H1 (cell line): ENCODE measurements around the gene GPR17. TPM values are rescaled to one million over a fixed set of nuclear protein-coding genes. Genes with fewer than 3 reads are reported as not detected.

Source experiments
- CTCF ChIA-PET: fragments of 300-600 bp; sonication (Branson Sonifier 250); formaldehyde crosslinking; loops from one replicate; lab custom pipeline; 2021; ENCODE audit not compliant: partially characterized antibody; lab: Charles Lee
- POLR2A ChIA-PET: fragments of 300-600 bp; sonication (Branson Sonifier 250); formaldehyde crosslinking; loops from one replicate; lab custom pipeline; 2021; ENCODE audit warnings: inconsistent platforms; ENCODE audit not compliant: partially characterized antibody; lab: Charles Lee
- DNase-seq, 2 experiments: peaks; one replicate each; pipeline versions ENCODE4 v3.0.0 to v3.0.0-alpha.2; 2010 to 2022; ENCODE audit warnings: low spot score in 2 of 2, low read depth in 1 of 2, mixed read lengths in 1 of 2
- FAIRE-seq: peaks from 2 replicates; lab custom pipeline; 2011; peaks lifted over from hg19 to GRCh38; lab: Jason Lieb, UNC
- H2AFZ ChIP-seq: 2 replicates; pipeline ENCODE4 v1.8.1; 2012; ENCODE audit warnings: low read length, inconsistent platforms
- H2AK5ac ChIP-seq: 2 replicates; pipeline ENCODE4 v1.6.1; 2013; ENCODE audit warnings: low read depth, low read length
- H2BK120ac ChIP-seq: replicated peaks from 2 replicates; pipeline ENCODE3; 2013; ENCODE audit warnings: low read depth, low read length, inconsistent platforms
- H2BK12ac ChIP-seq: 2 replicates; pipeline ENCODE4 v1.6.1; 2013; ENCODE audit warnings: low read depth, low read length
- H2BK15ac ChIP-seq: 2 replicates; pipeline ENCODE4 v1.6.1; 2013; ENCODE audit warnings: low read length
- H2BK20ac ChIP-seq: 2 replicates; pipeline ENCODE4 v1.6.1; 2013; ENCODE audit warnings: low read length
- H2BK5ac ChIP-seq: 2 replicates; pipeline ENCODE4 v1.6.1; 2013; ENCODE audit warnings: low read depth, low read length
- H3K14ac ChIP-seq: 2 replicates; pipeline ENCODE4 v1.6.1; 2013; ENCODE audit warnings: inconsistent platforms; ENCODE audit not compliant: insufficient read length
- H3K18ac ChIP-seq: 2 replicates; pipeline ENCODE4 v1.6.1; 2013; ENCODE audit warnings: low read length; ENCODE audit errors: extremely low read depth
- H3K23ac ChIP-seq: 2 replicates; pipeline ENCODE4 v1.6.1; 2013; ENCODE audit warnings: inconsistent platforms; ENCODE audit not compliant: insufficient read length
- H3K23me2 ChIP-seq: 2 replicates; pipeline ENCODE4 v1.6.1; 2013; ENCODE audit warnings: low read depth, low read length
- H3K27ac ChIP-seq: 2 replicates; pipeline ENCODE4 v1.6.1; 2011; ENCODE audit warnings: low read depth, low read length, inconsistent platforms
- H3K27me3 ChIP-seq, 4 experiments: replicated peaks in 1 of 4; 1 replicate in 1 of 4; 2 replicates in 3 of 4; pipeline versions ENCODE4 v1.6.1 to v1.8.1; 2011 to 2013; ENCODE audit warnings: low read length in 3 of 4, mild to moderate bottlenecking in 3 of 4, inconsistent platforms in 2 of 4, mixed read lengths in 2 of 4, moderate library complexity in 1 of 4; ENCODE audit not compliant: control insufficient read depth in 3 of 4, insufficient read depth in 3 of 4; ENCODE audit errors: extremely low read depth in 1 of 4
- H3K36me3 ChIP-seq, 4 experiments: 2 replicates each; pipeline versions ENCODE4 v1.6.1 to v1.8.1; 2011 to 2013; ENCODE audit warnings: mild to moderate bottlenecking in 4 of 4, low read length in 3 of 4, moderate library complexity in 2 of 4, control low read depth in 1 of 4, inconsistent platforms in 1 of 4; ENCODE audit not compliant: insufficient read depth in 4 of 4, control insufficient read depth in 2 of 4
- H3K4ac ChIP-seq: replicated peaks from 2 replicates; pipeline ENCODE3; 2013; ENCODE audit warnings: low read length, low read depth, mixed read lengths, inconsistent platforms; ENCODE audit not compliant: insufficient read length
- H3K4me1 ChIP-seq, 4 experiments: replicated peaks in 1 of 4; 1 replicate in 1 of 4; 2 replicates in 3 of 4; pipeline versions ENCODE4 v1.6.1 to v1.8.1; 2011 to 2013; ENCODE audit warnings: low read length in 3 of 4, inconsistent platforms in 2 of 4, mixed read lengths in 1 of 4; ENCODE audit not compliant: insufficient read depth in 4 of 4, control insufficient read depth in 3 of 4
- H3K4me2 ChIP-seq, 2 experiments: 2 replicates each; pipeline versions ENCODE4 v1.6.1 to v1.8.1; 2011 to 2013; ENCODE audit warnings: low read depth in 2 of 2, low read length in 2 of 2, control low read depth in 1 of 2, inconsistent platforms in 1 of 2, mild to moderate bottlenecking in 1 of 2; ENCODE audit not compliant: insufficient read depth in 1 of 2
- H3K4me3 ChIP-seq, 4 experiments: fragments of 200-600, 300-600 bp in 1 of 4; sonication (generic), shearing (Covaris generic), sonication (Bioruptor Twin) in 1 of 4; 2 replicates each; pipeline versions ENCODE4 v1.5.1 to v1.8.1; 2011 to 2016; ENCODE audit warnings: low read length in 4 of 4, low read depth in 3 of 4, control low read depth in 2 of 4, inconsistent platforms in 2 of 4, mild to moderate bottlenecking in 2 of 4, mixed read lengths in 1 of 4, moderate library complexity in 1 of 4; ENCODE audit not compliant: insufficient read depth in 2 of 4; ENCODE audit errors: extremely low read depth in 1 of 4
- H3K56ac ChIP-seq: replicated peaks from 2 replicates; pipeline ENCODE3; 2013; ENCODE audit warnings: low read depth, mild to moderate bottlenecking, mixed read lengths, low read length, inconsistent platforms; ENCODE audit not compliant: insufficient read length
- H3K79me1 ChIP-seq: 2 replicates; pipeline ENCODE4 v1.6.1; 2013; ENCODE audit warnings: low read depth, low read length, control low read depth
- H3K79me2 ChIP-seq, 2 experiments: 2 replicates each; pipeline versions ENCODE4 v1.6.1 to v1.8.1; 2012 to 2013; ENCODE audit warnings: low read length in 2 of 2, mild to moderate bottlenecking in 2 of 2, inconsistent platforms in 1 of 2; ENCODE audit not compliant: insufficient read depth in 2 of 2, control insufficient read depth in 1 of 2
- H3K9ac ChIP-seq, 4 experiments: replicated peaks in 1 of 4; 1 replicate in 1 of 4; 2 replicates in 3 of 4; pipeline versions ENCODE4 v1.6.1 to v1.8.1; 2011 to 2013; ENCODE audit warnings: low read depth in 3 of 4, low read length in 3 of 4, control low read depth in 2 of 4, mild to moderate bottlenecking in 2 of 4, moderate library complexity in 2 of 4, inconsistent platforms in 1 of 4; ENCODE audit errors: extremely low read depth in 1 of 4
- H3K9me3 ChIP-seq, 2 experiments: 2 replicates each; pipeline versions ENCODE4 v1.6.1 to v1.8.1; 2012 to 2013; ENCODE audit warnings: mild to moderate bottlenecking in 2 of 2, moderate library complexity in 2 of 2, control low read depth in 1 of 2, inconsistent platforms in 1 of 2, low read depth in 1 of 2, low read length in 1 of 2, mixed read lengths in 1 of 2; ENCODE audit not compliant: insufficient read depth in 2 of 2
- H4K20me1 ChIP-seq, 2 experiments: replicated peaks in 1 of 2; 2 replicates each; pipeline versions ENCODE3 to v1.8.1; 2011 to 2013; ENCODE audit warnings: inconsistent platforms in 2 of 2, low read length in 2 of 2, mild to moderate bottlenecking in 1 of 2; ENCODE audit not compliant: insufficient read depth in 2 of 2, control insufficient read depth in 1 of 2
- H4K5ac ChIP-seq: 2 replicates; pipeline ENCODE4 v1.6.1; 2013; ENCODE audit warnings: low read length, low read depth, mixed read lengths, inconsistent platforms; ENCODE audit not compliant: insufficient read length
- H4K8ac ChIP-seq: 2 replicates; pipeline ENCODE4 v1.8.0; 2013; ENCODE audit warnings: mild to moderate bottlenecking, moderate library complexity, low read length, inconsistent platforms; ENCODE audit not compliant: insufficient read depth; ENCODE audit errors: extremely low read depth
- H4K91ac ChIP-seq: replicated peaks from 2 replicates; pipeline ENCODE3; 2013; ENCODE audit warnings: low read length, mixed read lengths, inconsistent platforms; ENCODE audit not compliant: insufficient read length
- CEBPB ChIP-seq: IDR thresholded peaks from 2 replicates; pipeline ENCODE4 v1.6.1; 2012; ENCODE audit warnings: low read depth, low read length
- EP300 ChIP-seq, 2 experiments: IDR thresholded peaks; 1 replicate in 1 of 2; 2 replicates in 1 of 2; pipeline ENCODE4 v1.6.1; 2011 to 2012; ENCODE audit warnings: low read depth in 2 of 2, low read length in 2 of 2, mild to moderate bottlenecking in 2 of 2, borderline replicate concordance in 1 of 2, inconsistent platforms in 1 of 2, moderate library complexity in 1 of 2
- EZH2 ChIP-seq: fragments of 200-600 bp; sonication (generic); IDR thresholded peaks from 2 replicates; pipeline ENCODE4 v1.7.1; 2012; ENCODE audit warnings: low read depth, mild to moderate bottlenecking, moderate library complexity, low read length, inconsistent platforms; ENCODE audit not compliant: severe bottlenecking
- HDAC2 ChIP-seq, 2 experiments: fragments of 300-600 bp in 1 of 2; sonication (generic) in 1 of 2; IDR thresholded peaks; 2 replicates each; pipeline ENCODE4 v1.6.1; 2011 to 2012; ENCODE audit warnings: low read depth in 2 of 2, low read length in 2 of 2, mild to moderate bottlenecking in 2 of 2, moderate library complexity in 2 of 2, borderline replicate concordance in 1 of 2, inconsistent platforms in 1 of 2
- HDAC6 ChIP-seq: IDR thresholded peaks from one replicate; pipeline ENCODE4 v1.7.1; 2012; ENCODE audit warnings: low read depth, mild to moderate bottlenecking, inconsistent platforms, low read length, moderate library complexity
- JUN ChIP-seq: IDR thresholded peaks from 2 replicates; pipeline ENCODE4 v1.6.1; 2011; ENCODE audit warnings: low read depth, mild to moderate bottlenecking, improper control_type of control experiment, low read length
- KDM5A ChIP-seq: fragments of 200-600 bp; IDR thresholded peaks from 2 replicates; pipeline ENCODE4 v1.7.1; 2012; ENCODE audit warnings: mild to moderate bottlenecking, low read length, inconsistent platforms, mixed read lengths
- POLR2A ChIP-seq, 2 experiments: IDR thresholded peaks; 1 replicate in 1 of 2; 2 replicates in 1 of 2; pipeline ENCODE4 v1.6.1; 2011; ENCODE audit warnings: low read depth in 2 of 2, low read length in 2 of 2, mild to moderate bottlenecking in 2 of 2; ENCODE audit errors: control extremely low read depth in 1 of 2
- POU5F1 ChIP-seq: IDR thresholded peaks from 2 replicates; pipeline ENCODE4 v1.6.1; 2011; ENCODE audit warnings: low read depth, mild to moderate bottlenecking, low read length, moderate library complexity
- RAD21 ChIP-seq, 2 experiments: IDR thresholded peaks in 1 of 2; conservative IDR thresholded peaks in 1 of 2; 2 replicates each; pipeline ENCODE4 v1.6.1; 2011; ENCODE audit warnings: low read depth in 2 of 2, low read length in 2 of 2, improper control_type of control experiment in 1 of 2, inconsistent platforms in 1 of 2, mild to moderate bottlenecking in 1 of 2, moderate library complexity in 1 of 2
- SIN3A ChIP-seq, 2 experiments: IDR thresholded peaks in 1 of 2; conservative IDR thresholded peaks in 1 of 2; 2 replicates each; pipeline ENCODE4 v1.6.1; 2011 to 2012; ENCODE audit warnings: low read length in 2 of 2, improper control_type of control experiment in 1 of 2, low read depth in 1 of 2, mild to moderate bottlenecking in 1 of 2
- TBP ChIP-seq: IDR thresholded peaks from 2 replicates; pipeline ENCODE4 v1.6.1; 2011; ENCODE audit warnings: low read depth, low read length, improper control_type of control experiment
- USF2 ChIP-seq: IDR thresholded peaks from 2 replicates; pipeline ENCODE4 v1.6.1; 2011; ENCODE audit warnings: low read length, improper control_type of control experiment
- WGBS, 2 experiments: shearing (Covaris generic) in 1 of 2; methylation state at CpG; one replicate each; pipeline versions ENCODE4 v1.1.6 to v1.1.7; 2013 to 2015; ENCODE audit warnings: low lambda C conversion rate in 2 of 2, mixed read lengths in 2 of 2, inconsistent platforms in 1 of 2, low coverage in 1 of 2, missing lambda C conversion rate in 1 of 2; ENCODE audit not compliant: insufficient replicate concordance in 2 of 2, insufficient coverage in 1 of 2, insufficient read length in 1 of 2; ENCODE audit errors: extremely low coverage in 1 of 2, missing lambda C conversion rate in 1 of 2; 5-methylcytosine and 5-hydroxymethylcytosine counted together
- polyA plus RNA-seq, 7 experiments: library from polyadenylated mRNA; depleted of rRNA in 3 of 7; stranded (reverse) in 5 of 7; unstranded in 2 of 7; fragments of >200 nt in 5 of 7; fragments of 200-250 nt in 2 of 7; gene quantifications; 1 replicate in 5 of 7; 2 replicates in 1 of 7; 4 replicates in 1 of 7; pipeline versions ENCODE4 v1.2.1 to v1.2.3, GENCODE V29; 2011 to 2013; ENCODE audit warnings: missing spikeins in 2 of 7, mixed read lengths in 2 of 7
- total RNA-seq: library from RNA; stranded (reverse); fragmentation: NEBNext Ultra II Directional; extraction: Animal tissue kit (Norgen Biotek cat#: 25700); gene quantifications from 2 replicates; pipeline ENCODE4 v1.2.1, GENCODE V29; 2021

GPR17 gene
- total and polyA plus RNA-seq, 2 of the 8 experiments (the other 6 are each of a cell fraction or from before 2014, with no cell fraction given): 0.03 TPM; not detected in 1

DNA sequence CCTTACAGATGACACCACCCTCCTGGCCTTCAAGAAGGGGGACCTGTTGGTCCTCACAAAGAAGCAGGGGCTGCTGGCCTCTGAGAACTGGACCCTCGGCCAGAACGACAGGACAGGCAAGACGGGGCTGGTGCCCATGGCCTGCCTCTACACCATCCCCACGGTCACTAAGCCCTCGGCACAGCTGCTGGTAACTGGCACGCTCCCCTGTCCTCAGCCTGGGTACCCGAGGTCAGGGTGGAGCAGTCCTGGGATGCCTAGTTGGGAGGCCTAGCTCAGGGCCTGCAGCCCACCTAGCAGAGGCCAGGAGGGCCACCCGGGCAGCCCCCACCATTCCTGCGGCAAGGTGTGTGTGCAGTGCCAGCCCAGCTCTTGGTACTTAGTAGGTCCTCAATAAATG lies 16.3 kb upstream of the GPR17 start:
- Histone ChIP-seq H3K23ac (no peak overlapping the region), H3K14ac (no peak overlapping the region), H3K23me2 (no peaks in the 10 kb centered on the region), H3K27me3 (no peaks in the 10 kb centered on the region), H3K79me2 (no peaks in the 10 kb centered on the region), H2BK5ac (no peak overlapping the region), H4K20me1 (no peaks in the 10 kb centered on the region), H2BK20ac (no peak overlapping the region), H4K5ac (no peak overlapping the region), H4K8ac (no peak overlapping the region), H3K4me1 (no peaks in the 10 kb centered on the region), H3K4me2 (no peak overlapping the region), H3K9me3 (no peaks in the 10 kb centered on the region), H3K18ac (no peak overlapping the region), H3K79me1 (no peaks in the 10 kb centered on the region), H3K56ac (no peak overlapping the region), H3K27ac (no peak overlapping the region), H4K91ac (no peak overlapping the region), H2AK5ac (no peak overlapping the region), H2BK120ac (no peak overlapping the region), H3K36me3 (no peaks in the 10 kb centered on the region), H3K4me3 (no peak overlapping the region), H2BK15ac (no peak overlapping the region), H3K4ac (no peak overlapping the region), H2AFZ (no peak overlapping the region), H2BK12ac (no peak overlapping the region), H3K9ac (no peak overlapping the region)
- no peak for DNase-seq
- ChIA-PET CTCF (interaction anchor here (1.1 to 6.4 kb wide), 4 partner anchors 10 to 23 kb away, joined by 3 to 50 read pairs (median 3); no protein-coding TSS in a partner anchor), POLR2A (no interaction called here)
- no peak for FAIRE-seq
- 90% methylated on average over 9 of the region's 9 CpGs; no CpG with 5 or more reads in 1 of the 2 experiments for WGBS, 2 experiments
- TF ChIP-seq CEBPB (no peak), USF2 (no peak), EP300 (IDR thresholded peaks at IDR 0.05; ENCODE audit: borderline replicate concordance in 1 of 2, low read depth in 2 of 2, low read length in 2 of 2) (no peak), HDAC2 (IDR thresholded peaks at IDR 0.05; ENCODE audit: borderline replicate concordance in 1 of 2, low read depth in 2 of 2, low read length in 2 of 2) (no peak), JUN (no peak), EZH2 (no peak), HDAC6 (no peak), SIN3A (conservative IDR thresholded peaks at IDR 0.05 in 1 of 2, IDR thresholded peaks at IDR 0.05 in 1 of 2; ENCODE audit: low read depth in 1 of 2, low read length in 2 of 2) (no peak), TBP (no peak), POU5F1 (no peak), RAD21 (IDR thresholded peaks at IDR 0.05 in 1 of 2, conservative IDR thresholded peaks at IDR 0.05 in 1 of 2; ENCODE audit: low read depth in 2 of 2, low read length in 2 of 2) (no peak), POLR2A (IDR thresholded peaks at IDR 0.05; ENCODE audit: control extremely low read depth in 1 of 2, low read depth in 2 of 2, low read length in 2 of 2) (no peak), KDM5A (no peak)
